HG02588 (cell line): Measurements from ENCODE around the gene SMAP2.
"Not testable (repeated sequence)": the region's sequence is repeated elsewhere in the genome, so short reads cannot be mapped to it uniquely, and the experiment has no call there.

Source experiments
- ATAC-seq: cut with Tn5 transposase; IDR thresholded peaks from one replicate; pipeline ENCODE4 v1.9.1; 2021; ENCODE audit warnings: mild to moderate bottlenecking, moderate library complexity; ENCODE audit not compliant: unreplicated experiment

SMAP2 gene

GRCh38 chr1:40373323-40374283 lies at the start of gene SMAP2:
Gene SMAP2 (plus strand): TSS chr1:40373727. CDS start chr1:40374121, 394 bp downstream.
- peak; percentile 84 for ATAC-seq

GRCh38 chr1:40331403-40331802 lies 42.1 kb upstream of the SMAP2 start:
- ATAC-seq = not testable (repeated sequence)

GRCh38 chr1:40332695-40333094 lies 40.8 kb upstream of the SMAP2 start:
- ATAC-seq = no peak

GRCh38 chr1:40337443-40337842 lies 36.1 kb upstream of the SMAP2 start:
- no peak for ATAC-seq

GRCh38 chr1:40338745-40339419 lies 34.6 kb upstream of the SMAP2 start:
- ATAC-seq = no peak

- no peak for ATAC-seq
Measured at GRCh38 chr1:40339420-40340323, 33.9 kb upstream of the SMAP2 start.

- no peak for ATAC-seq
Measured at GRCh38 chr1:40341491-40342380, 31.8 kb upstream of the SMAP2 start.

GRCh38 chr1:40342381-40342717 lies 31.2 kb upstream of the SMAP2 start:
- not testable (repeated sequence) for ATAC-seq

GRCh38 chr1:40344597-40344996 lies 28.9 kb upstream of the SMAP2 start:
- ATAC-seq = no peak

- no peak for ATAC-seq
Measured at GRCh38 chr1:40350391-40350790, 23.1 kb upstream of the SMAP2 start.

- ATAC-seq = no peak
Measured at GRCh38 chr1:40351124-40351523, 22.4 kb upstream of the SMAP2 start.

- no peak for ATAC-seq
Measured at GRCh38 chr1:40352126-40352525, 21.4 kb upstream of the SMAP2 start.

- ATAC-seq = no peak
Measured at GRCh38 chr1:40353082-40353481, 20.4 kb upstream of the SMAP2 start.

- ATAC-seq = no peak
Measured at GRCh38 chr1:40357625-40358024, 15.9 kb upstream of the SMAP2 start.

- no peak for ATAC-seq
Measured at GRCh38 chr1:40360631-40361030, 12.9 kb upstream of the SMAP2 start.

- ATAC-seq = no peak
Measured at GRCh38 chr1:40361201-40361600, 12.3 kb upstream of the SMAP2 start.

GRCh38 chr1:40361637-40362036 lies 11.9 kb upstream of the SMAP2 start:
- no peak for ATAC-seq

GRCh38 chr1:40362199-40362598 lies 11.3 kb upstream of the SMAP2 start:
- no peak for ATAC-seq

- no peak for ATAC-seq
Measured at GRCh38 chr1:40362699-40363098, 10.8 kb upstream of the SMAP2 start.

GRCh38 chr1:40363721-40364120 lies 9.8 kb upstream of the SMAP2 start:
- peak; percentile 84 for ATAC-seq
